ENCODE measurements around the gene ISOC1. TPM values are rescaled to one million over a fixed set of nuclear protein-coding genes. Genes with fewer than 3 reads are reported as not detected.

ISOC1 gene
- total RNA-seq, 4 donors from 2014 or later, result 18.1 to 45.1 (median 26.2) TPM

DNA sequence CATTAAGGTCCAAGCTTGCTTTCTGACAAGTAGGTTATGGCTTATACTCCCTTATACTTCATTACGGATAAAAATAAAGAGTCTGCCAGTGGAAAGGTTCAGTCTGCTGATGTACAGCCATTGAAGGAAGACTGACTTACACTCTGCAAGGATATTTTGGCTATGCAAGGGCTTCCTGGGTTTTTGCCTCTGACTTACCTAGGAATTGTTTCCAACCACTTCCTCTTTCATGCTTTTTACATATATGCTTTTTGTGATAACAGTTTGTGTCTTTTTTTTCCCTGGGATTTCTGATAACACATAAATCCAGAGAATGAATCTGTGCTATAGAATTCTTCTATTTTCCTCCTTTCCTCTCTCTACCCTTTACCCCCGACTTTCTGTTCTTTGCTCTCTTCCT, 16.8 kb downstream of the ISOC1 start:
- DNase-seq, result no peak
- Histone ChIP-seq H3K4me3 (replicated peaks in 1 of 3) (no peak overlapping the region), H3K27me3 (no peaks in the 10 kb centered on the region), H3K27ac (no peak overlapping the region), H3K36me3 (no peaks in the 10 kb centered on the region), H3K9me3 (no peaks in the 10 kb centered on the region), H3K4me1 (no peaks in the 10 kb centered on the region)
- intact Hi-C loops (cut with DNase I), result no loop called here
- TF ChIP-seq, protein P1, sequence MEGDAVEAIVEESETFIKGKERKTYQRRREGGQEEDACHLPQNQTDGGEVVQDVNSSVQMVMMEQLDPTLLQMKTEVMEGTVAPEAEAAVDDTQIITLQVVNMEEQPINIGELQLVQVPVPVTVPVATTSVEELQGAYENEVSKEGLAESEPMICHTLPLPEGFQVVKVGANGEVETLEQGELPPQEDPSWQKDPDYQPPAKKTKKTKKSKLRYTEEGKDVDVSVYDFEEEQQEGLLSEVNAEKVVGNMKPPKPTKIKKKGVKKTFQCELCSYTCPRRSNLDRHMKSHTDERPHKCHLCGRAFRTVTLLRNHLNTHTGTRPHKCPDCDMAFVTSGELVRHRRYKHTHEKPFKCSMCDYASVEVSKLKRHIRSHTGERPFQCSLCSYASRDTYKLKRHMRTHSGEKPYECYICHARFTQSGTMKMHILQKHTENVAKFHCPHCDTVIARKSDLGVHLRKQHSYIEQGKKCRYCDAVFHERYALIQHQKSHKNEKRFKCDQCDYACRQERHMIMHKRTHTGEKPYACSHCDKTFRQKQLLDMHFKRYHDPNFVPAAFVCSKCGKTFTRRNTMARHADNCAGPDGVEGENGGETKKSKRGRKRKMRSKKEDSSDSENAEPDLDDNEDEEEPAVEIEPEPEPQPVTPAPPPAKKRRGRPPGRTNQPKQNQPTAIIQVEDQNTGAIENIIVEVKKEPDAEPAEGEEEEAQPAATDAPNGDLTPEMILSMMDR (IDR thresholded peaks at IDR 0.05), result no peak
- no peak for TF ChIP-seq POLR2A (IDR thresholded peaks at IDR 0.05)
- WGBS, 2 donors, result 95 to 97% methylated on average over 2 of the region's 2 CpGs

DNA sequence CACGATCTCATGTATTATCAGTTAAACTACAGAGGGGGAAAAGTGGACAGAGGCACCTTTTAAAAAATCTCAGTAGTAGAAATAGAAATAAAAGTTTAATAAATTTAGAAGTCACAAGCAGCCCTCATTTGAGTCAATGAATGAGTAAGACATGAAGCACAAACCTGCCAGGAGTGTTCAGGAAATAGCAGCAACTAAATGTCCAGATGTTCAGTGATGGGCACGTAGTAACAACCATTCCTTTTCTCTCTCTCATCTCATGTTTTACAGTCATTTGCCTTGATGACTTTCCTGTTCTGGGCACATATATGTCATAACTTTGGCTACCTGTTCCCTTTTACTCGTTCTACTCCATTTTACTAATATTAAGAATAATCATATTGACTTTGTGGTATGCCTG, 17.7 kb downstream of the ISOC1 start:
- no peak for DNase-seq
- Histone ChIP-seq H3K4me1 (no peaks in the 10 kb centered on the region), H3K36me3 (no peaks in the 10 kb centered on the region), H3K9me3 (no peaks in the 10 kb centered on the region), H3K27ac (no peak overlapping the region), H3K4me3 (replicated peaks in 1 of 3) (no peak overlapping the region), H3K27me3 (no peaks in the 10 kb centered on the region)
- WGBS, 2 donors, result 96 to 97% methylated on average over 3 of the region's 3 CpGs
- intact Hi-C loops (cut with DNase I), result no loop called here
- TF ChIP-seq POLR2A (IDR thresholded peaks at IDR 0.05), result no peak
- TF ChIP-seq, protein P1 (IDR thresholded peaks at IDR 0.05), result no peak

DNA sequence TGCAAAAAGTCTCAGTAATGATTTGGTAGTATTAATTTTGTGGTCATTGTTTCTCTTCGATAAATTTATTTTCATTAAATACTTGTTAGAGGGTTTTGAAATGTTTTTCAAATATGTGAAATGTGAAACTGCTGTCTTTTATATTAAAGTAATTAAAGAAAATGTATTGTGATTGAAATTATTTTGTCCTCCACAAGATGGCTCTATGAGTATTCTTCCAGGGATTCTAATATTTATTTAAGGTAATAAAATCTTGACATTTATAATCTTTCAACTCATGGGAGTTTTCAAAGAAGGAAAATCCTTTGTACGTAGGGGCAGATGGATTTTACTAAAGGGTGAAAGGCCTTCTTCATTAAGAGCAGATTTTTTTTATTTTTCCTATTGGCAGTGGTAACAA, 19.3 kb downstream of the ISOC1 start:
- Histone ChIP-seq H3K27me3 (no peaks in the 10 kb centered on the region), H3K4me1 (peaks cover 4 to 6% of the 10 kb centered on the region in 2 donors), H3K9me3 (no peaks in the 10 kb centered on the region), H3K4me3 (replicated peaks in 1 of 3) (no peak overlapping the region), H3K27ac (no peak overlapping the region), H3K36me3 (no peaks in the 10 kb centered on the region)
- DNase-seq, result no peak
- TF ChIP-seq, protein P1 (IDR thresholded peaks at IDR 0.05), result no peak
- TF ChIP-seq POLR2A (IDR thresholded peaks at IDR 0.05), result no peak
- 65 to 92% methylated on average over 2 of the region's 2 CpGs for WGBS, 2 donors
- intact Hi-C loops (cut with DNase I), result no loop called here

DNA sequence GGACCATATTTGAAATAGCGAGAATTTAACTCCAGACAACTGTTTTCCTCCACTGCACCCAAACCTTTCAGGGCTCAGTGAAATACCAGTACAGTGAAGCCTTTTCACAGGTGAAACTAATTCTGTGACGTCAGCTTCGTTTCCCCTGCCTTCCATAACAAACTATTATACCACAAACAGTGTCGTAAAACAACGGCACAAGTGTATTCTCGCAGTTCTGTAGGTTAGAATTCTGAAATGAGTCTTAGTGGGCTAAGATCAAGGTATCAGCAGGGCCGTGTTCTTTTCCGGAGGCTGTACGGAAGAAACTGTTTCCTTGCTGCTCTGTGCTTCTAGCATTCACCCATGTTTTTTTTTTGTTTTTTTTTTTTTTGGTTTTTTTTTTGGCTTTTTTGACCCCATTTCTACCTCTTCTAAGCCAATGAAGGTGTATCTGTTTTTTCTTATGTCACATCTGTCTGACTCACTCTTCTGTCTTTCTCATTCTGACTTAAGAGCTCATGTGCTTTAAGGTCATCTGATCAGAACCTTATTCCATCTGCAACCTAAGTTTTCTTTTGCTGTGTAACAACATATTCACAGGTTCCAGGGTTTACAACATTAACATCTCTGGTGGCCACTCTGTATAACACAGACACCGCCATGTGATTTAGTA, 20.1 kb downstream of the ISOC1 start:
- DNase-seq, result no peak
- H3K4me3 ChIP-seq (replicated peaks in 1 of 3), result no peak overlapping the region
- H3K27ac ChIP-seq, result no peak overlapping the region
- peaks cover 4 to 6% of the 10 kb centered on the region in 2 donors for H3K4me1 ChIP-seq
- no peaks in the 10 kb centered on the region for H3K9me3 ChIP-seq
- H3K36me3 ChIP-seq, result no peaks in the 10 kb centered on the region
- WGBS, 2 donors, result 96 to 97% methylated on average over 10 of the region's 10 CpGs
- no peaks in the 10 kb centered on the region for H3K27me3 ChIP-seq
- intact Hi-C loops (cut with DNase I), result no loop called here
- TF ChIP-seq POLR2A (IDR thresholded peaks at IDR 0.05), result no peak
- TF ChIP-seq, protein P1 (IDR thresholded peaks at IDR 0.05), result no peak

DNA sequence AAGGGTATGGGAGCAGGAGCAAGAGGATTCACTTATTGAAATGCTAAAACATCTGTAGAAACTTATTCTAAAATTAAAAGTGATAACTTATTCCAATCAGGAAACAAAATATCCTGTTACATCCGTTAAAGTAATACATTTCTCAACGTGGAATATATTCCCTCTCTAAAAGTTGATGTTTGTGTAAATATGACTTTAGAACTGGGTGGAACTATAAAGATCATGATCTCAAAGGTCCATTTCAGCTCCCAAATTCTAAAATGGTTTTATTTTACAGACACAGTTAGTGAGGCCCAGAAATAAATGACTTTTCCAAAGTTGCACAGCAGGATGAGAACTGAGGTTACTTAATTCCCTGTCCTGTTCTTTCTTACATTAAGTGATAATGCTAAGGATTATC, 21.1 kb downstream of the ISOC1 start:
- 71 to 77% methylated on average over 2 of the region's 2 CpGs for WGBS, 2 donors
- H3K27me3 ChIP-seq, result no peaks in the 10 kb centered on the region
- no peak overlapping the region for H3K4me3 ChIP-seq (replicated peaks in 1 of 3)
- TF ChIP-seq, protein P1 (IDR thresholded peaks at IDR 0.05), result no peak
- TF ChIP-seq POLR2A (IDR thresholded peaks at IDR 0.05), result no peak
- no peaks in the 10 kb centered on the region for H3K36me3 ChIP-seq
- DNase-seq, result no peak
- no peaks in the 10 kb centered on the region for H3K9me3 ChIP-seq
- intact Hi-C loops (cut with DNase I), result no loop called here
- peaks cover 4 to 6% of the 10 kb centered on the region in 2 donors for H3K4me1 ChIP-seq
- H3K27ac ChIP-seq, result no peak overlapping the region
